Measurements from ENCODE around the gene AXDND1. TPM values are rescaled to one million over a fixed set of nuclear protein-coding genes. Genes with fewer than 3 reads are reported as not detected.

Gene AXDND1
- total RNA-seq, 1 donor from 2014 or later: 1.1 TPM

- no peaks in the 10 kb centered on the region for H4K20me1 ChIP-seq (ENCODE audit: insufficient read depth, low read length)
- no peaks in the 10 kb centered on the region for H3K9me3 ChIP-seq (ENCODE audit: insufficient read depth, low read depth, low read length)
- H3K79me2 ChIP-seq (ENCODE audit: insufficient read depth, low read length): peaks cover 58% of the 10 kb centered on the region
- H3K4me3 Mint-ChIP-seq (ENCODE audit: unreplicated experiment): no peak overlapping the region
- peaks cover 16% of the 10 kb centered on the region for H3K36me3 Mint-ChIP-seq (ENCODE audit: low read depth, unreplicated experiment)
- H3K9ac ChIP-seq (ENCODE audit: low read length): no peak overlapping the region
- FAIRE-seq (no peak), DNase-seq (ENCODE audit: low read depth) (no peak)
- H3K27me3 Mint-ChIP-seq (ENCODE audit: low read depth, unreplicated experiment): no peaks in the 10 kb centered on the region
- no peak overlapping the region for H3K27ac ChIP-seq (ENCODE audit: low read depth, low read length)
- no peak overlapping the region for H2AFZ ChIP-seq (ENCODE audit: low read depth, low read length)
- H3K4me1 ChIP-seq (ENCODE audit: insufficient read depth, low read length): no peaks in the 10 kb centered on the region
- no peak overlapping the region for H3K4me3 ChIP-seq (ENCODE audit: insufficient read depth, low read depth, low read length)
- H3K4me2 ChIP-seq (ENCODE audit: low read length): no peak overlapping the region
- TF ChIP-seq EZH2 (IDR thresholded peaks at IDR 0.05; ENCODE audit: insufficient read depth, low read length): no peak
- TF ChIP-seq, protein P1, sequence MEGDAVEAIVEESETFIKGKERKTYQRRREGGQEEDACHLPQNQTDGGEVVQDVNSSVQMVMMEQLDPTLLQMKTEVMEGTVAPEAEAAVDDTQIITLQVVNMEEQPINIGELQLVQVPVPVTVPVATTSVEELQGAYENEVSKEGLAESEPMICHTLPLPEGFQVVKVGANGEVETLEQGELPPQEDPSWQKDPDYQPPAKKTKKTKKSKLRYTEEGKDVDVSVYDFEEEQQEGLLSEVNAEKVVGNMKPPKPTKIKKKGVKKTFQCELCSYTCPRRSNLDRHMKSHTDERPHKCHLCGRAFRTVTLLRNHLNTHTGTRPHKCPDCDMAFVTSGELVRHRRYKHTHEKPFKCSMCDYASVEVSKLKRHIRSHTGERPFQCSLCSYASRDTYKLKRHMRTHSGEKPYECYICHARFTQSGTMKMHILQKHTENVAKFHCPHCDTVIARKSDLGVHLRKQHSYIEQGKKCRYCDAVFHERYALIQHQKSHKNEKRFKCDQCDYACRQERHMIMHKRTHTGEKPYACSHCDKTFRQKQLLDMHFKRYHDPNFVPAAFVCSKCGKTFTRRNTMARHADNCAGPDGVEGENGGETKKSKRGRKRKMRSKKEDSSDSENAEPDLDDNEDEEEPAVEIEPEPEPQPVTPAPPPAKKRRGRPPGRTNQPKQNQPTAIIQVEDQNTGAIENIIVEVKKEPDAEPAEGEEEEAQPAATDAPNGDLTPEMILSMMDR (IDR thresholded peaks at IDR 0.05; ENCODE audit: insufficient read depth, low read depth, low read length): no peak
- H3K27me3 ChIP-seq (ENCODE audit: insufficient read depth, low read length): no peaks in the 10 kb centered on the region
- H3K9me3 Mint-ChIP-seq (ENCODE audit: unreplicated experiment): no peaks in the 10 kb centered on the region
- H3K4me1 Mint-ChIP-seq (ENCODE audit: low read depth, unreplicated experiment): no peaks in the 10 kb centered on the region
- no peak overlapping the region for H3K27ac Mint-ChIP-seq (ENCODE audit: unreplicated experiment)
- no peaks in the 10 kb centered on the region for H3K36me3 ChIP-seq (ENCODE audit: insufficient read depth, low read length)
These were observed 44.1 kb upstream of the AXDND1 start for GRCh38 chr1:179321533-179322216.

DNA sequence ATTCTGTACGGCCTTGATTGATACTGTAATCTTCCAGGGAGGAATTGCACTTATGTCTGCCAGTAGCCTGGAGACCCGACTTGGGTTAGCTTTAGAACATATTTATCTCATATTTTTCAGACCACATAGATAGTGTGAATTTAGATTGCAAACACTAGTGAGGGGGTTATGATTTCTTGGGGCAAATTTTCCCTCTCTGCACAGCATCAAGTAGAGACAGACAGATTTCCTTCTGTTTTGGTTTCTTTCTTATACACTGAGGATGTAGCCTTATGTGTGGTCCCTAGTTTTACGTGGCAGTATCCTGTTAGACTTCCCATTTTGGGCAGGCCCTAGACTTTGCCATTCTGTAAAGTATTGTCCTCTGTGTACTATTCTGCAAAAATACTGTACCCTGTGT is 43.2 kb upstream of the AXDND1 start:
- no peak overlapping the region for H3K4me3 ChIP-seq (ENCODE audit: insufficient read depth, low read depth, low read length)

More for the DNA sequence above, 43.2 kb upstream of the AXDND1 start:
- no peak overlapping the region for H2AFZ ChIP-seq (ENCODE audit: low read depth, low read length)
- no peak for DNase-seq (ENCODE audit: low read depth)
- Mint-ChIP-seq H3K9me3 (ENCODE audit: unreplicated experiment) (no peaks in the 10 kb centered on the region), H3K27me3 (ENCODE audit: low read depth, unreplicated experiment) (no peaks in the 10 kb centered on the region), H3K36me3 (ENCODE audit: low read depth, unreplicated experiment) (peaks cover 15% of the 10 kb centered on the region), H3K4me1 (ENCODE audit: low read depth, unreplicated experiment) (no peaks in the 10 kb centered on the region), H3K27ac (ENCODE audit: unreplicated experiment) (no peak overlapping the region), H3K4me3 (ENCODE audit: unreplicated experiment) (no peak overlapping the region)
- no peak overlapping the region for H3K9ac ChIP-seq (ENCODE audit: low read length)
- no peaks in the 10 kb centered on the region for H3K36me3 ChIP-seq (ENCODE audit: insufficient read depth, low read length)
- FAIRE-seq: no peak
- peaks cover 55% of the 10 kb centered on the region for H3K79me2 ChIP-seq (ENCODE audit: insufficient read depth, low read length)
- TF ChIP-seq, protein P1 (IDR thresholded peaks at IDR 0.05; ENCODE audit: insufficient read depth, low read depth, low read length): no peak
- no peak for TF ChIP-seq EZH2 (IDR thresholded peaks at IDR 0.05; ENCODE audit: insufficient read depth, low read length)
- no peaks in the 10 kb centered on the region for H4K20me1 ChIP-seq (ENCODE audit: insufficient read depth, low read length)
- H3K27ac ChIP-seq (ENCODE audit: low read depth, low read length): no peak overlapping the region
- no peaks in the 10 kb centered on the region for H3K27me3 ChIP-seq (ENCODE audit: insufficient read depth, low read length)
- H3K4me1 ChIP-seq (ENCODE audit: insufficient read depth, low read length): no peaks in the 10 kb centered on the region
- no peaks in the 10 kb centered on the region for H3K9me3 ChIP-seq (ENCODE audit: insufficient read depth, low read depth, low read length)
- H3K4me2 ChIP-seq (ENCODE audit: low read length): no peak overlapping the region

All from astrocyte (in vitro differentiated cells and primary cell).